PC-3 (cell line): ENCODE results near the gene LTB.

Source experiments
- CTCF ChIP-seq: fragments of 300-600 bp; sonication (generic); conservative IDR thresholded peaks from 2 replicates; pipeline ENCODE4 v1.5.1; 2017; ENCODE audit warnings: antibody characterized with exemption, low read depth, mild to moderate bottlenecking, low read length
- EZH2 ChIP-seq: fragments of 300-600 bp; sonication (generic); IDR thresholded peaks from one replicate; pipeline ENCODE4 v1.6.1; 2017; ENCODE audit warnings: antibody characterized with exemption, mild to moderate bottlenecking, low read length; ENCODE audit not compliant: unreplicated experiment
- EZH2phosphoT487 ChIP-seq: fragments of 300-600 bp; sonication (generic); IDR thresholded peaks from 2 replicates; pipeline ENCODE4 v1.6.1; 2018; ENCODE audit warnings: mild to moderate bottlenecking, antibody characterized with exemption, low read length, borderline replicate concordance

- TF ChIP-seq CTCF: no peak
- no peak for TF ChIP-seq EZH2
- TF ChIP-seq EZH2phosphoT487: no peak
Measured at GRCh38 chr6:31541658-31542521, 40.3 kb downstream of the LTB start, which contains the start of gene DDX39B.
